ENCODE measurements around the gene COPB1. TPM values are rescaled to one million over a fixed set of nuclear protein-coding genes. Genes with fewer than 3 reads are reported as not detected.
A peak's percentile ranks its signal among the peaks of the same experiment; 100 is the strongest.

Gene COPB1
- total RNA-seq, 1 experiment from 2014 or later = 215 TPM

GRCh38 chr11:14449302-14449714, 50.3 kb downstream of the COPB1 start:
- in situ Hi-C loops (cut with HindIII; ENCODE audit: low pct_unique_long_range_greater_than_20kb, low sequenced_read_pairs) = no loop called here
- DNase-seq (ENCODE audit: low read depth, low spot score) = peak; percentile 6

- no peak for DNase-seq (ENCODE audit: low read depth, low spot score)
- in situ Hi-C loops (cut with HindIII; ENCODE audit: low pct_unique_long_range_greater_than_20kb, low sequenced_read_pairs) = no loop called here
These were observed 51.4 kb downstream of the COPB1 start for GRCh38 chr11:14448240-14448639.

- DNase-seq (ENCODE audit: low read depth, low spot score) = no peak
- in situ Hi-C loops (cut with HindIII; ENCODE audit: low pct_unique_long_range_greater_than_20kb, low sequenced_read_pairs) = no loop called here
These were observed 52.9 kb downstream of the COPB1 start for GRCh38 chr11:14446701-14447169.

- no peak for DNase-seq (ENCODE audit: low read depth, low spot score)
- in situ Hi-C loops (cut with HindIII; ENCODE audit: low pct_unique_long_range_greater_than_20kb, low sequenced_read_pairs) = no loop called here
These were observed 53.8 kb downstream of the COPB1 start for GRCh38 chr11:14445542-14446530.

- DNase-seq (ENCODE audit: low read depth, low spot score) = no peak
- in situ Hi-C loops (cut with HindIII; ENCODE audit: low pct_unique_long_range_greater_than_20kb, low sequenced_read_pairs) = no loop called here
These were observed 55.0 kb downstream of the COPB1 start for GRCh38 chr11:14444441-14445189.

- in situ Hi-C loops (cut with HindIII; ENCODE audit: low pct_unique_long_range_greater_than_20kb, low sequenced_read_pairs) = no loop called here
- peak; percentile 38 for DNase-seq (ENCODE audit: low read depth, low spot score)
These were observed 56.0 kb downstream of the COPB1 start for GRCh38 chr11:14443638-14444037.

- no peak for DNase-seq (ENCODE audit: low read depth, low spot score)
- in situ Hi-C loops (cut with HindIII; ENCODE audit: low pct_unique_long_range_greater_than_20kb, low sequenced_read_pairs) = no loop called here
These were observed 63.7 kb downstream of the COPB1 start for GRCh38 chr11:14435717-14436512.

GRCh38 chr11:14425621-14426020, 74.0 kb downstream of the COPB1 start:
- no peak for DNase-seq (ENCODE audit: low read depth, low spot score)

GRCh38 chr11:14424096-14424495, 75.5 kb downstream of the COPB1 start:
- no peak for DNase-seq (ENCODE audit: low read depth, low spot score)
- in situ Hi-C loops (cut with HindIII; ENCODE audit: low pct_unique_long_range_greater_than_20kb, low sequenced_read_pairs) = no loop called here

More at GRCh38 chr11:14425621-14426020, 74.0 kb downstream of the COPB1 start:
- in situ Hi-C loops (cut with HindIII; ENCODE audit: low pct_unique_long_range_greater_than_20kb, low sequenced_read_pairs) = no loop called here

GRCh38 chr11:14423633-14424032, 76.0 kb downstream of the COPB1 start:
- no peak for DNase-seq (ENCODE audit: low read depth, low spot score)
- in situ Hi-C loops (cut with HindIII; ENCODE audit: low pct_unique_long_range_greater_than_20kb, low sequenced_read_pairs) = no loop called here

- in situ Hi-C loops (cut with HindIII; ENCODE audit: low pct_unique_long_range_greater_than_20kb, low sequenced_read_pairs) = no loop called here
- DNase-seq (ENCODE audit: low read depth, low spot score) = no peak
These were observed 76.8 kb downstream of the COPB1 start for GRCh38 chr11:14422814-14423182.

GRCh38 chr11:14422052-14422813, 77.4 kb downstream of the COPB1 start:
- peak; percentile 27 for DNase-seq (ENCODE audit: low read depth, low spot score)
- in situ Hi-C loops (cut with HindIII; ENCODE audit: low pct_unique_long_range_greater_than_20kb, low sequenced_read_pairs) = no loop called here

GRCh38 chr11:14420223-14420622, 79.4 kb downstream of the COPB1 start:
- no peak for DNase-seq (ENCODE audit: low read depth, low spot score)
- in situ Hi-C loops (cut with HindIII; ENCODE audit: low pct_unique_long_range_greater_than_20kb, low sequenced_read_pairs) = no loop called here

GRCh38 chr11:14418801-14419417, 80.7 kb downstream of the COPB1 start:
- in situ Hi-C loops (cut with HindIII; ENCODE audit: low pct_unique_long_range_greater_than_20kb, low sequenced_read_pairs) = no loop called here

GRCh38 chr11:14417617-14418374, 81.8 kb downstream of the COPB1 start:
- DNase-seq (ENCODE audit: low read depth, low spot score) = no peak
- in situ Hi-C loops (cut with HindIII; ENCODE audit: low pct_unique_long_range_greater_than_20kb, low sequenced_read_pairs) = no loop called here

More at GRCh38 chr11:14418801-14419417, 80.7 kb downstream of the COPB1 start:
- peak; percentile 69 for DNase-seq (ENCODE audit: low read depth, low spot score)

GRCh38 chr11:14417186-14417585, 82.4 kb downstream of the COPB1 start:
- in situ Hi-C loops (cut with HindIII; ENCODE audit: low pct_unique_long_range_greater_than_20kb, low sequenced_read_pairs) = no loop called here

More at GRCh38 chr11:14417186-14417585, 82.4 kb downstream of the COPB1 start:
- DNase-seq (ENCODE audit: low read depth, low spot score) = no peak

Data from SK-MEL-5 (cell line).